Endometrium (tissue), 2 donors: ENCODE measurements around the gene EVL.

Experiments
- FAIRE-seq: peaks from 2 replicates; lab custom pipeline; 2012; peaks lifted over from hg19 to GRCh38; lab: Jason Lieb, UNC
- donor health status: control.
- donor health status: control.

EVL gene

DNA sequence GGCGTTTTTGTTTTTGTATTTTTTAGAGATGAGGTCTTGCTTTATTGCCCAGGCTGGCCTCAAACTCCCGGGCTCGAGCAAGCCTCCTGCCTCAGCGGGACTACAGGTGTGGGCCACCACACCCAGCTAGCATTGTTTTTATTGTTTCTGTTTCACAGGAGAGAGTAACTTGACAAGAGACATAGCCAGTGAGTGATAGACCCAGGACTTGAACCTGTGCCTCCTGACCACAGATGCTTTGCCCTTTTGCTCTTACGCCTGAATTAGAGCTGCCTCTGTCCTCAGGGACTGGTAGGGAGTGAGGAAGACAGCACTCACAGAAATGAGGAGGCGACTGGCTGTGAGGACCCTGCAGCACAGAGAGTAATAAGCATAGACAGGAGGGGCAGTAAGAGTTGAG, 2.3 kb downstream of the EVL start:
- no peak for FAIRE-seq

DNA sequence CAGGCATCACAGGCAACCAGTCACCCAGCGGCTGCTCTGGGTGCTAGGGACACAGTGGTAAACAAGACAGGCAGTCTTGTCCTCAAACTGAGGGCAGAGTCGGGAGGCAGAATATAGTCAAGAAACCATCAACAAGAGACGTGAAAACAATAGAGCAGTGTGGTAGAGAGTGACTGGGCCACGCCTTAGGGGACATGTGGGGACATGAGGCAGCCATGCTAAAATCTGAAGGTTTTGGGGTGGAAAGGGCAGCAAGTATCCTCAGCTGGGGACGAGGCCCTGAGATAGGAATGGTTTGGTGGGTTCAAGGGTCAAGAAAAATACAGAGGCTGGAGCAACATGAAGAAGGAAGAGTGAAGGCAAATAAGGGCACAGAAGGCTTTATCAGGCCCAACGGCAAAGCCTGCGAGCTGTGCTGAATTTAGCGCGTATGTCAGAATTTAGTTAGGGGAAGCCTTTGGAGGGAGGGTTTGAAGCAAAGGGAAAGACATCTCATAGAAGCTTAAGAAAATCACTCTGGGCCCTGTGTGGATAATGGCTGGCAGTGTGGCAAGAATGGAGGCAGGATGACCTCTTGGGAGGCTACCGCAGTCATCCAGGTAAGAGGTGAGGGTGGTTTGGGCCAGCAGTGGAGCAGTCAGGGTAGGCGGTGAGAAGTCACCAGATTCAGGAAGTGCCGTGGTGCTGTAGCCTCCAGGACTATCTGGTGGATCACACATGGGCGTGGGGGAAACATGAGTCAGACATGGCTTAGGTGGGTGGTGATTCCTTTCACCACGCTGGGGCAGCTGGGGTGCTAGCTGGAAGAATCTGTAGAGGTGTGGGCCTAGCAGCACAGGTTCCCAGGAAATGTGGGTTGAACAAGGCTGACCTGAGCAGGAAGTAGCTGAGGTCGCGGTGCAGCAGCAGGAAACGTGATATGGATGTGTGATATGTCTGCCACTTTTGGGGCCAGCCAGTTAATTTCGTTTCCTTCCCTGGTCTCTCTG, 3.0 kb downstream of the EVL start:
- FAIRE-seq: no peak

DNA sequence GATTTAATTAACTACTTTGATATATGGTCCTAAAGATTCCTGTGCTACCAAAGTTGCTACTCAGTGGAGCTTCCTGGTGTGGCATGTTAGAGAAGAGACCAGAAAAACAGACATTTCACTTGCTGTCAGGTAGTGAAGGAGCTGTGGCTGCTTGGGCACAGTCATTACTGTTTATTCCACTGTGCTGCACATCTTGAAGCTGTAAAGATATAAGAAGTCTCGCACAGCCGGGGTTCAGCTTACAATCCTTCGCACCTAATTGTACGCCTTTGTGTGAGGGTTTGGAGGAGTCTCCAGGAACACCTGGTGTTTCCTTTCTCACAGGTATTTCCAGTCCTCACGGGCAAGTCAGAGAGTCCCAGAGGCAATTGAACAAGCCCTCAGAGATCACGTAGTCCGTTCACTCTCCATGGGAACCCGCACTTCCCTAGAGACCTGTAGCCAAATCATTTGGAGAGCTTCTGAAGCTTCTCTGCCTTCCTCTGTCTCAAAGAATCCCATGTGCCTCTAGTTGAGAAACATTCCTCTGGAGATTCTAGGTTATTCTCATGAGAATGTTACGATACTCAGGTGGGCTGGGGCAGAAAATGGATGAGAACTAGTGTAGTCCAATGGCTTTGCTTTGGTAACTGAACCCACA, 4.1 kb downstream of the EVL start:
- FAIRE-seq: no peak

DNA sequence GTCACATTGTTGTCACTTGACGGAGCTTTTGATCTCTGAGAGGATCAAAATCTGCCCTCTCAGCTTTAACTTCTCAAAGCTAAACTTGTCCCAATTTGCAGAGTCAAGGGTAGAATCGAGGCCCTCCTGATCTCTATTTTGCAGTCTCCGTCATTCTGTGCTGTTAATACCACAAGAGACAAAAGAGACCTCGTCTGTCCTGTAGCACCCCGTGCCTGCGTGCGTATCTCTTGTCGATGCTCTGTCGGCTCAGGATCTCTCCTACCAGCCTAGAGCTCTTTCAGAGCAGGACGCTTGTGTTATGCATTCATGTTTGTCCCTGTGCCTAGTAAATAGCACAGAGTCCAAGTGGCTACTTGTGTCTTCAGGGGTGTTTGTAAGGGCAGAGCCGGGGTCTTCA, 5.1 kb downstream of the EVL start:
- no peak for FAIRE-seq

DNA sequence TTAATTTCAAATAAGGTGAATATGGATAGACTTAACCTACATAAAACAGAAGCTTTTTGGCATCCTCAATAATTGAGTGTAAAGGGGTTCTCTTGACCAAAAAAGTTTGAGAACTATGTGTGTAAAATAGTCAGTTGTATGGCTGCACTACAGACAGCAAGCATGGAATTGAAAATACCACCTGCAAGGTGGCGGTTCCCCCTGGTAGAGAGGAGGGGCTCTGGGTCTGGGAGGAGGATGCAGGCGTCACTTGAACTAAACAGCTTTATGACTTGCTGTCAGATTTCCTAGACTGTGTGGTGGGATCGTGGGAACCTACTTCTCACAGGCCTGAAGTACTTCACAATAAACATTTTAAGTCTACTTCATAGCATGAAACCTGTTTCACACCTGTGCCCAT, 6.3 kb downstream of the EVL start:
- FAIRE-seq: no peak

DNA sequence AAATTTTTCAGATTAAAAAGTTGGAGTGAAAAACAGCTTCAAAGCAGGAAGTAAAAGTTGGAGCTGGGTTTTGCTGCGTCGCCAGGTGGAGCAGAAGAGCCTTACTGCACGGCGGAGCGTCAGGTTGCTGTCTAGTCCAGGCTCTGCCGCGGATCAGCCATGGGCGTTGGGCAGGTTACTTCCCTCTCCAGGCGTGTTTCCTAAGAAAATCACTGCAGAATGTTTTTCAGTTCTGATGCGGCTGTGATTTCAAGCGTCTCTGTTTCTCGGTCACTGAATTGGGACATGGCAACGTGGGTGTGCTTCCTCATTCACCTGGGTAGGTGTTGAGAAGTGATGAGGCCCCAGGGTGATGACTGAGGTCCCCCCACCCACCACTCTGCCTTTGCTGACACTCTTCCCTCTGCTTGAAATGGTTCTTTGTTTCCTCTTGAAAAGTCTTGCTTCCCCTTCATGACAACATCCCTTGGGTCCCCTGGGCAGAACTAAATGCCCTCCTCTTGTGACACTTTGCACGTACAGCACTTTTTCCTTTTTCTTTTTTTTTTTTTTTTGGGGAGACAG, 7.6 kb downstream of the EVL start:
- FAIRE-seq: no peak

DNA sequence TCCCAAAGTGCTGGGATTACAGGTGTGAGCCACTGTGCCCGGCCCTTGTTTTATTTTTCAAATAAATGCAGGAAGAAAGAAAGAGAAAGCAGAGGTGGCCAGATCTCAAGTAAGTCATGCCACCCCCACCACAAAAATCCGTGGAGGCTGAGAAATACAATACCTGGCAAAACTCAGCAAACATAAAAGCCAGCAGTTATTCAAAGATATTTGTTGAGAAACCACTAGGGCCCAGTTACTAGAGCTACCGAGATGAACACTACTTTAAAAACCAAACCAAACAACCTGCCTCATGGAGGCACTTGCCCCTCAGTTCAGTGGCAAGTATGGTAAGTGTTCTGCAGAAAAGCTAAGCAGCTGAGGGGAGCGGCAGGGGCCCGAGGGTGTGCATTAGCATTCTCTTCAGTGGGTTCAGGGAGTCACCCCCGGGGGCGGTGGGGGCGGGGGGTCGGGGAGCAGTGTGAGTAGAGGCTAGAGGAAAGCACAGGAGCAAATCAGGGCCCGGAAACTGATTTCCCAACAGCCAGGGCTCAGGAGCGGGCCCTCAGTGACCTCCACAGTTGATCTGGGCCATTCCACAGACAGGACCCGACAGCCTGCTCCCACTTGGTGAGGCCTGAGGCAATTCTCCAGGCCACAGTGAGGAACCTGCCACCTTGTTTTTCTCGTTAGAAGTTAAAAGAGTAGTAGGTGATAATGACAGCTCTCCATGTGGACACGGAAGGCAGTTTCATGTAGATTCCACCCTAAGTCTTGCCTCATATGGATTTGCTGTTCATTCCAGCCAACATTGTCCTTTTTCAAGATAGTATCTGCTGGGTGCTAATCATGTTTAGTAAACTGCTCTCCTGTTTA, 8.6 kb downstream of the EVL start:
- no peak for FAIRE-seq

DNA sequence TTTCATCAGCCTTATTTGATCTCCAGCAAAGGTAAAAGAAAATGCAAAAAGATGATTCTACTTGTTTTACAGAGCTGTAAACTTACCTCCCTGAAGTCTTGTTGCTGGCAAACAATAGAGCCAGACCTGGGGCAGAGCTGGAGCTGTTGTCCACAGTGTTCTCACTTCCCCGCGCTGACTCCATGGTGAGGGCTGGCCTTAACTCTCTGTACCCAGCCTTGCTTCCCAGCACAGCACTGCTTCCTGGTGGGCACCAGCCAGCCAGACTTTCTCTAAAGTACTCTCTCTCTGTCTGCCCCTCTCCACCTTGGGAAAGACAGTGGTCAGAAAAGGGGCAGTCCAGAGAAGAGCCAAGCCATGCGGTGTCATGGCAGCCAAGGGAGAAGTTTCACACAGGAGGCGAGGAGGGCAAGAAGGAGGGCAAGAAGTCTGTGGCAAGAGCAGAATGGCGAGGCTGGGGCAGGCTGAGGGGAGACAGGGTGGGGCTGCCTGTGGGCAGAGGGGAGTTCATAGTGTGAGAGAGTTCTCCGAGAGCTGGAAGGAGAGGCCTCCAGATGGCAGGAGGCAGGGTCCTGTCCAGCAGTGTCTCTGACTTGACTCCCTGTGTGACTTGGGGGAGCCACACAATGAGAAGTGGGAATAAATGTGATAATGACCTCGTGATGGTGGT, 9.3 kb downstream of the EVL start:
- no peak for FAIRE-seq

DNA sequence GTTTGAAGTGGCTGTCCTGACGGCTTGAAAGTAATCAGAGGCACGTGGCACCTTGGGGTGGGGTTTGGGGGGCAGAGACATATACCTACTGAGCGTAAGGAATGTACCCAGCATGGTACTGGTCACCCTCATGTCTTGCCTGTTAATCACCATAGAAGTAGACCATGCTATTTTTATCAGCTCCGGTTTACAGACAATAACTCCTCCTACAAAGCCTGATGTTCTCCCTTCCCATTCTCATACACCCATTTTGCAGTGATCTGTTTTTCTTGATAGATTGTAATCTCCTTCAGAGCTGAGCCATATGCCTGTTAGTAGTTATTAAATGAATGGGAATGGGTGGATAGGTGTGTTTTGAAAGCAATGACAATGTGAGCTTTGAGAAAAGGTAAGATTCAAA, 10.5 kb downstream of the EVL start:
- FAIRE-seq: no peak

DNA sequence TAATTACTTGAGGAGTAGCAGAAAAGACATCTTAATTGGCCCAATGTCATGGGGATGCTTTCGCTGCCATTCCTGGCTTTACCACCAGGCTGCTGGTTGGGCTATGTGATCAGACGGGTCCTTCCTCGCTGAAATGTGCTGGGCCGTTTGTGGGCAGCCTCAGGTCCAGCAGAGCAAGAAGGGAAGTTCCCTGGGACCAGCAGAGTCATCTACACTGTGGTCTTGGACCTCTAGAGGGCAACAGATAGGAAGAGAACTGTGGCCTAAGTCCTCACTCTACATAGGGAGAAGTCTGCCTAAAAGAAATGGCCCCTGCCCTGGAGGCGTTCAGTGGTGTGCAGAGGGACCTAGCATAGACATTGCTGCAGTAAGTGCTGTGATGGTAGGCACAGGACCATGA, 10.9 kb downstream of the EVL start:
- no peak for FAIRE-seq

DNA sequence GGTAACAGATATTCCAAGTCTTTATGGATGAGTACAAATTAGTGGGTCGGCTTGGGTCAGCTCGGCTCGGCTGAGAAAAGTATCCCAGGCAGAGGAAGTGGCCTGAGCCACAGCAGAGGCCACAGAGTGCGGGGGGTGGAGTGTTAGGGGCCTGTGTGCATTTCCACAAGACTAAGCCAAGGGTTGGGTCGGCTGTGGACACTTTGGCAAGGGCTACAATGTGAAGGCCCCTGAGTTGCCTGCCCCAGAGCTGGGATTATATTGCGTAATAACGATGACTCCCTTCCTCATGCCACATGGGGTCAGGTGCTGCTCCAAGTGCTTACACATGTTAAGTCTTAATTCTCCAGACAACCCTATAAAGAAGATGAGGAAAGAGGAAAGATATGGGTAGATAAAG, 11.4 kb downstream of the EVL start:
- FAIRE-seq: no peak

DNA sequence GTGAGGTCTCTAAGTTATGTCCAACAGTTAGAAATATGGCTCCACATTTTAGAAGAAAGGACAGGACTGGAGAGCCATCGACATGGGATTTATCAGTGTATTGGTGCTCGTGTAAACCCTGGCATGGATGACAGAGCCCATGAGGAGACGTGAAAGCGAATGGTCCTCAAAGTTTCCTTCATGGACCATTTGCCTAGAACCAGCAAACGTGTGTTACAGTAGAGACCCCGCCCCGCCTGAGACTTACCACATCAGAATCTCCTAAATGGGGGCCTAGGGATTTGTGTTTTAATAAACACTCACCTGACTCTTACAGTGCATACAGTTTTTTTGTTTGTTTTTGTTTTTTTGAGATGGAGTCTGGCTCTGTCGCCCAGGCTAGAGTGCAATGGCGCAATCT, 12.2 kb downstream of the EVL start:
- FAIRE-seq: no peak

DNA sequence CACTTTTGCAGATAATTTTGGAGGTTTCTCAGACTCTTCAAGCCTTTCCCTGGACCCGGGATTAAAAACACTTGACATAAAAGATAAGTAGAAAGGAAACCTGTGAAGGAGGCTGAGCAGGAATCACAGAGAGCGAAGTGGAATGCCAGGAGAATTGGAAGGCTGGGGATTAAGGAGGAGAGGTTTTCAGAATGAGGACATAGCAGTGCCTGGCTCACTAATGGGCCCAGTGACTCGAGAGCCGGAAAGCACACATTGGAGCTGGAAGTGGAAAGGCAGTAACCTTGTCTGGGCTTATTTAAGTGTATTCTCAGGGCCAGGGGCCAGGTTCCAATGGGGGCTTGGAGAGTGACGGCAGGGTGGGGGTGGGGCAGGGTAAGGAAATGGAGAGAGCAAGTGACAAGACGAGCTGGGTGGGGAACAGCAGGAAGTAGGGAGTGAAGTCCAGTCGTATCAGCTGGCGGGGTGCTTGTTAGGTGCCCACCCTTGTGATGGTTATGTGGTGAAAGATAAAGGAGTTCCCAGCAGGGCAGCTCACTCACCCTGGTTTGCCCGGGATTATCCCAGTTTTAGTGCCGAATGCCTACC, 13.1 kb downstream of the EVL start:
- FAIRE-seq: no peak

DNA sequence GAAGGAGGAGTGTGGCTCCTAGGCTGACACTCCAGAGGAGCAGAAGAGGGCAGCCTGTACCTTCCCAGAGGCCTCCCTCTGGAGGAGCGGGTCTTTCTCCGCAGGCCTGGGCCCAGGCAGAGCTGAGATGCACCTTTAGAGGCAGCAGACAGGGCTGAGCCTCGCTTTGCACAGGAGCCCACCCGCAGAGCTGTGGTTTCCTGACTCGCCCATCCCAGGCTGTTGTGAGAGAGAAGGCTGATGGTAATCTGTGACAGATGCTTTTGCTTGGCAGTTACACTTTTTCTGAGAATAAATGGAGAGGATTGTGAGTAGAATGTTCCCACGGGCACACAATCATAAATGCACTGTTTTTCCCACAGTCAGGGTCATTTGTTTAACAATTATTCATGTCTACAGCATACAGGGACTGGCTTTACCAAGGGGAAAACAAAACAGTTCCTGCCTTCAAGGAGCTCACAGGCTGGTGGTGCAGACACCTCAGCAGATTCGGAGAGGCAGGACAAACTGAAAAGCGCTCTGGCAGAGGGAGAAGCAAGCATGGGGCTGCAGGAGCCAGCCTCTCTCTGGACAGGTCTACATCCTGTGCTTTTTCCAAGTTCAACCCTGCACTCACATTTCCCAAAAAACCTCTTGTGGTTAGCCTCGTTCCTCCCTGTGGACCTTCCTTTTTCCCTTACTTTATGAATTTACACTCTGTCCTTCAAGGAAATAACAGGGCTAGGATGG, 13.9 kb downstream of the EVL start:
- FAIRE-seq: no peak

DNA sequence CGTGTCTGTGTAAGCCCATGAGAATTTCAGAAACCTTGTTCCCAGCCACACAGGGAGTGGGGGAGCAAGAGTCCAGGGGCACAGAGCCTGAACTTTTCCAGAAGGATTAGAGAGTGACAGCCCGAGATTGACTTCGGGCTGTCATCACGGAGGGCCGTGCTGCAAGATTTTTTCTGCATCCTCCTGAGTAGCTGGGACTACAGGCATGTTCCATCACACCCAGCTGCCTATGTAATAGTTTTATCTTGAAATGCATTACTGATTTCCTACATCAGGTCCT, 14.4 kb downstream of the EVL start:
- FAIRE-seq: no peak

DNA sequence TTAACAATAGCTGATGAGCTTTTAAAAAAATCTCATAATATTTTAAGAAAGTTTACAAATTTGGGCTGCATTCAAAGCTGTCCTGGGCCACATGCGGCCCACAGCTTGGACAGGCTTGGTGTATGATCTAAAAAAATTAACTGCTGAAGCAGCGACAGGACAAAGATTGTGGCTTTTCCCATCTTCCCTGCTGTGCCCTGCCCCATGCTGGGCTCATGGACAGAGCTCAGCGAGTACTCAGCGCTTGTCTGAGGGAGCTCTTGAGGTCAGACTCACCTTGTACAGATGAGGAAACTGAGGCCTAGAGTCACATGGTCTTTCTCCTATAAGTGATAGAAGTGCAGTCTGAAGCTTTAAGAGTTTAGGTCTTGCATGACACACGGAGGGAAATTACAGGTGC, 15.0 kb downstream of the EVL start:
- FAIRE-seq: no peak

DNA sequence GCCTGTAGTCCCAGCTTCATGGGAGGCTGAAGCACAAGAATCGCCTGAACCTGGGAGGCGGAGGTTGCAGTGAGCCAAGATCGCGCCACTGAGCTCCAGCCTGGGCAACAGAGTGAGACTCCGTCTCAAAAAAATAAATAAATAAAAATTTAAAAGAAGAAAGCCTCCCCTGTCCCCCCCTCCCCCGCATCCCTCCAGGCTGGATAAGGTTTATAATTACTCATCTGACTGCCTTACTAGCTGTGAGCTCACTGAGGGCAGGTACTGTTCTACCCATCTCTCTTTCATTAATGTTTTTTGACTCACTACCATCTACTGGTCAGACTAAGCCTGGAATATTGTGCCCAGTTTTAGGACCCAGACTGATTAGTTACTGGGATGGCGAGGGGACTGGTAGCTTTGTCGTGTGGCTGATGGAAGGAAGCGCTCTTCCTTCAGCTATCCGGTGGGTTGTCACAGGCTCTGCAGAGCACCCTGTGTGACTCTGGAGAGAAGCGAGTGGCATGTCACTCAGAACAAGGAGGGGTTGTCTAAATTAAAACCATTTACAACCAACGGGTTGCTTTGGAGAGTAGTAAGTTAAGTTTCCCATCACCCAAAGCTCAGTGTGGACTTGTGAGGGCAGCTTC, 16.9 kb downstream of the EVL start:
- no peak for FAIRE-seq

DNA sequence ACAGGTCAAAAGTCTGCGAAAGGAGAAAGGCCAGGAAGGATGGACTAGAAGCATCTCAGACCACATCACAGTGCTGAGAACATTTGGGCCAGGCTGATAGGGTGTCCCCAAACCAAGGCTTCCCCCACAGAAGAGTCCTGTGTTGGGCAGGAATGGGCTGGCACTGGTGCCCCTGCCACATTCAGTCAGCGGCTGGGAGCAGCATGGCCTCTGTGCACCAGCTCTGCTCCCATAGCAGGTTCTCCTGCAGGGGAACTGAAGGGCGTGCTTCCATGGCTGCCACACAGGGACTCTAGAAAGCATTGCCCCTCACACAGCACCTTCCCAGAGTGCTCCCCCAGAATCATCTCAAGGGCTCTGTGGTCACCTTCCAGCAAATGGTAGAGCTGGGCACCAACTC, 17.5 kb downstream of the EVL start:
- FAIRE-seq: no peak

DNA sequence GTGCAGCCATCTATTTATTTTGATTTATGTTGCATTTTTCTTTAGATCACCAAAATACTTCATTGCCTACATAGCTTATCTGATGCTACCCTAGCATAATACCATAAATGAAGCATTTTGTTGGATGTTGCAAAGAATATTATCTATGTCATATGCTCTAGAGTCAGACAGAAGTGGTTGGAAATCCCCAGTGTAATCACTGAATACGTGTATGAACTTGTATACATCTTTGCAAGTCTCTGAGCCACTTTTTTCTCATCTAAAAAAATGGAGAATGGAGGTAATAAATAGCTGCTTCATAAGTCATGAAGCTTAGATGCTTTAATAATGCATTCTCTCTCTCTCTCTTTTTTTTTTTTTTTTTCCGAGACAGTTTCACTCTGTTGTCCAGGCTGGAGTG, 18.5 kb downstream of the EVL start:
- FAIRE-seq: no peak

DNA sequence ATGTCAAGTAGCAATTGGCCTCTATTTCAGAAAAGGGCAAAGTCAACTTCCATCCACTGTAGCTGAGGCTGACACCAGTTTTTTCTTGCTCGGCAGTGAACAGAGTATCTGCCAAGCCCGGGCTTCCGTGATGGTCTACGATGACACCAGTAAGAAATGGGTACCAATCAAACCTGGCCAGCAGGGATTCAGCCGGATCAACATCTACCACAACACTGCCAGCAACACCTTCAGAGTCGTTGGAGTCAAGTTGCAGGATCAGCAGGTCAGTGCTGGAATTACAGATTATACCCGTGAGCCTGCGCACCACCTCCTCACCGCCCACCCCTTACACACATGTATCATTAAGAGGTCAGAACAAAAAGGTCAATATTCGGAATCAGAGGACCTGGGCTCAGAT, 19.4 kb downstream of the EVL start:
- no peak for FAIRE-seq

DNA sequence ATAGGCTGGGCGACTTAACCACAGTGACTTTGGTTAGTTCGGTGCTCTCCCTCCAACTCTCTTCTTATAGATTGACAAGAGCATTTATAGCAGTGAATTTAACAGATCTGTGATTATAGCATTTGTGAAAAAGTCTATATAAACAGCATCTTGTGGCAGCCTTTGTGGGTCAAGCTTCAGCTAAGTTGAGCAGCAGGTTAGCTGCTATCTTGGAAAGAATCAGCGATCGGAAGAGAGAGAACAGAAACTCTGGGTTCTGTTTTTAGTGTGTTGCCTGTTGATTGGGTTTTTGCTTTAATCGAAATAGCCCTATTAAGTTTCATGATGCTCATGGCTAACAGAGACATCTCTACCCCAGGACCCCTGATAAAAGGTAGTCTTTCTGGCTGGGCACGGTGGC, 20.2 kb downstream of the EVL start:
- FAIRE-seq: no peak
